GM19468 (cell line): ENCODE results near the gene ACAN.

Source experiments
- ATAC-seq: cut with Tn5 transposase; IDR thresholded peaks from one replicate; pipeline ENCODE4 v1.9.1; 2021; ENCODE audit warnings: mild to moderate bottlenecking, moderate library complexity, moderate number of reproducible peaks; ENCODE audit not compliant: unreplicated experiment; ENCODE audit errors: extremely low read depth

Gene ACAN

GRCh38 chr15:88873786-88874185, 70.5 kb downstream of the ACAN start:
- ATAC-seq = no peak

DNA sequence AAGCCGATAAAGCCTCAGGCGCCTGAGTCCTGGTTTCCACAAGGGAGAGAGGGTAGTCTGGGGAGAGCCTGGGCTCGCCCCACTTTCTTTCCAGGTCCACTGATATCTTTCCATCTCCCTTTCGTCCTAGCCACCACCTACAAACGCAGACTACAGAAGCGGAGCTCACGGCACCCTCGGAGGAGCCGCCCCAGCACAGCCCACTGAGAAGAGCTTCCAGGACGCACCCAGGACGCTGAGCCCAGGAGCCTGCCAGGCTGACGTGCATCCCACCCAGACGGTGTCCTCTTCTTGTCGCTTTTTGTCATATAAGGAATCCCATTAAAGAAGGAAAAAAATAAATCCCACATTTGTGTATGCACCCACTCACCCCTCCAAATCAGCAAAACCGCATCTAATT, 71.0 kb downstream of the ACAN start:
- ATAC-seq = no peak

GRCh38 chr15:88874684-88875083, 71.4 kb downstream of the ACAN start:
- ATAC-seq = no peak

- no peak for ATAC-seq
Observed at GRCh38 chr15:88876573-88876972, 73.3 kb downstream of the ACAN start.

- no peak for ATAC-seq
Observed at GRCh38 chr15:88877415-88877814, 74.2 kb downstream of the ACAN start.

DNA sequence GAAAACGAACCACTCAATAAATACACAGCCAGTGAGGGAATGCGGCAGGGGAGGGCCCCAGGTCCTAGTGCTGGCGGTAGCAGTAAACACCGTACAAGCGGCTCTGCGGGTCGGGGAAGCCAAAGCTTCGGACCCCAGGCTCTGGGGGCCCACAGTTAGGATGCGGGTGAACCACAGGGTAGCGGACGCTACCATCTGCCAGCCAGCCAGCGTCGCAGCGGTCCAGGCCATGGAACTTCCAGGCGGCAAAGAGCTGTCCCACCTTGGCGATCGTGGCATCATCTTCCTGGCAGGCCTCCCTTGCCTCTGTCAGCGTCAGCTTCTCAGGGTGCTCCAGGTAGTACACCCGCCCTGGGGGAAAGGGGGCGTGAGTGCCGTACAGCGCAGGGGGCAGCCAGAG, 74.7 kb downstream of the ACAN start:
- ATAC-seq = no peak

- no peak for ATAC-seq
Observed at GRCh38 chr15:88878720-88879184, 75.5 kb downstream of the ACAN start.

DNA sequence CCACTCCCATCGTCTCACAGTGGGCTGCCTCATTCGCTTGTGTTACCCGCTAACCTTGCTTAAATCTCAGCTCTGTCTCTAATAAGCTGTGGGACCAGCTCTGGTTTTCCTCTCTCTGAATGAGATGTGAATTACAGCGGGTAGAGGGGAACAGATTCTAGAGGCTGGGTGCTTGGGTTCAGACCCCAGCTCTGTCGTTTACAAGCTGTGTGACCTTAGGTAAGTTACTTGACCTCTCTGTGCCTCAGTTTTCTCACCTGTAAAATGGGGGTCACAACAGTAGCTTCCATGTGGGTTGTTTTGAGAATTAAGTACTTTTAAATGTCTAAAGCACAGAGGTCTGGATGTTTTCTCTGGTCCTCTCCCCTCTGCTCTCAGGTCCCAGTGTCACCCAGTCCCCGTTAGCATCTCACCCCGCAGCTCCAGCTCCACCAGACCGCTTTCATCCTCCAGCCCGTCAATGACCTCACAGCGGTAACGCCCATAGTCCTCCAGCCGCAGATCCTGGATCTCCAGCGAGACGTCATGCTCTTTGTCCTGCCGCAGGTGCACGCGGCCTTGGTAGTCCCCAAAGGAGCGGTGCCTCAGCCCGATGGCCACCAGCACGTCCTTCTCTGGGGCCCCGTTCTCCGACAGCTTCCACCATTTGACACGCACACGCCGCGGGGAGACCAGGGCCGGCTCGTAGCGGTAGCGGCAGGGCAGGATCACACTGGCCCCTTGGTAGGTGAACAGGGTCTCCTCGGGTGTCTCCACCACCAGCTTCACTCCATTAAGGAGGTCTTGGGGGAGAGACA, 77.9 kb downstream of the ACAN start:
- ATAC-seq = no peak

DNA sequence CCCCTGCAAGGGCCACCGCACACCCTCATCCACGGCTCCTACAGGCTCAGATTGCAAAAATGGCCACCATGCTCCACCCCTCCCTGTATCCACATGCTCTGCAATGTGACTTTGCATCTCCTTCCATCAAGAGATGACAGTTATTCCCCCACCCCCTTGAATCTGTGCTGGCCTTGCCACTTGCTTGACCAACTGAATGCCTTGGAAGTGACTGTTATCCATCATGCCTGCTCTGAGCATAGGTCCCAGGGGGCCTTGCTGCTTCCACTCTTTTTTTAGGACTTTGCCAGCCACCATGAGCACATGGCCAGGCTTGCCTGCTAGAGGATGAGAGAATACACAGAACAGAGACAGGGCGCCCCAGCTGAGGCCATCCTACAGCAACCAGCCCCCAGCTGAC, 78.5 kb downstream of the ACAN start:
- ATAC-seq = no peak

DNA sequence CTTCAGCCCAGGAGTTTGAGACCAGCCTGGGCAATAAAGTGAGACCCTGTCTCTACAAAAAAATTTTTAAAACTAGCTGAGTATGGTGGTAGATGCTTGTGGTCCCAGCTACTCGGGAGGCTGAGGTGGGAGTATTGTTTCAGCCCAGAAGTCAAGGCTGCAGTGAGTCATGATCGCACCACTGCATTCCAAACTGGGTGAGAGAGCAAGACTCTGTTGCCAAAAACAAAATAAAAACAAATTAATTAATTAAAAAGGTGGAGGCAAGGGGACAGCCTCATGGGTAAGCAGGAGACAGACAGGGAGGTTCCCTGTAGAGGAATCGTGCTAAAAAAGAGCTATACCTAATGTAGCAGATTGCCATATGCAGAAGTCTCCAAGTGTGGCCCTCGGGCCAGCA, 79.5 kb downstream of the ACAN start:
- no peak for ATAC-seq

DNA sequence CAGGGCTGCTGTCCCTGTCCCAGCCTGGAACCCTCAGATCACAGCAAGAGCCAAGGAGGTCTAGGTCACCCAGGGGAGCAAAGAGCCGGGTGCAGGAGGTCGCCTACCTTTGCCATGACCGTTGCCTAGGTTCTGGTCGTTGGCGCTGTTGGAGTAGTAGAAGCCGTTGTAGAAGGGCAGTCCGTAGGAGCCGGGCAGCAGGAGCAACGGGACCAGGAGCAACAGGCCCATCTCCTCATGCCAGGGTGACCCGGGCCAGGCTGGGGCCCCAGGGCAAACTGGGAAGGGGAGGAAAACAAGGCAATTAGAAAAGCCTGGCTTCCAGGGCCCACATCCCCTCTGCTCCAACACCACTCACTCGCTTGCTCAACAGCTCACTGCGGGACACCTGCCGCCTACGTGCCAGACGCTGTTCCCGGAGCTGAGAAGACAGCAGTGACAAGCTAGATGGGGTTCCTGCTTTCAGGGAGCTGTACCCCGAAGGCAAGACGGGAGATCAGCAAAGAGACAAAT, 83.9 kb downstream of the ACAN start:
- ATAC-seq = no peak

GRCh38 chr15:88888719-88889118, 85.5 kb downstream of the ACAN start:
- ATAC-seq = no peak

DNA sequence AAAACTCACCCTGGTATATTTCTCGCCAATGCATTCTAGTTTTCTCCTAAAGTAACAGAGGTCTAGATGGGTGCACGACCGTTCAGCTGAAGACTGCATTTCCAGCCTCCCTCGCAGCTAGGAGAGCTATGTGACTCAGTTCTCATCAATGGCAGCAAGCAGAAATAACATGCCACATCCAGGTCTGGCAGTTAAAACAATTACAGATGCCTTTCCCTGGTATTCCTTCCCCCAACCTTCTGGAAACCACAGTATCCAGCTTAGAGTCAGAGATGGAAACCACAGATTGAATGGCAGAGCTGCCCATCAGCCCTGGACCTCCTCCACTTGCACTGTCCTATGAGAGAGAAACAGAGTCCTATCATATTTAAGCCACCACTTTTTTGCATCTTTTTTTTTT, 87.3 kb downstream of the ACAN start:
- no peak for ATAC-seq

DNA sequence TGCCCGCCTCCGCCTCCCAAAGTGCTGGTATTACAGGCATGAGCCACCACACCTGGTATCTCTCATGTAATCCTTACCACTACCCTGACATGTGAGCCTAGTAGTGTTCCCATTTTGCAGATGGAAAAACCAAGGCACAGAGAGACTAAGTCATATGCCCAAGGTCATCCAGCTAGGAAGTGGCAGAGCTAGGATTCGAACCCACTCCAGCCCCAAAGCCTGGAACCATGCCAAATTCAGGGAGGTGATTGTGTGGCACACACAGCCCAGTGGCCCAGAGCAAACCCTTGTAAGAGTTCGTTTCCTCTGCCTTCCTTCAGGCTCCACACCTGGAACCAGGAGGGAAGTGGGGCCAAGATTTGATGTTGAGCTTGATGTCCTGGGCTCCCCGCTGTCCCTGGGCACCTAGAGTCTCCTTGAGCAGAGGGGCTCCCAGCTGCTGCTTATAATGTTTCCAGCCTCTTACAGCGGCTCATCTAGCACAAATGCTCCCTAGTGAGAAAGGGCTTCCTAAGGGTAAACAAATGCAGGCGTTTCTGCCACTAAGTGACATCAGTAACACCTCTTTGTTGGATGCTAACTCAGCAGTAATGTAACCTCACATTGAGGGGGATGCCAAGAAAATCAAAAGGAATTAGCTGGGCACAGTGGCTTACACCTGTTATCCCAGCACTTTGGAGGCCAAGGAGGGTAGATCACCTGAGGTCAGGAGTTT, 88.5 kb downstream of the ACAN start:
- ATAC-seq = no peak

- ATAC-seq = peak; percentile 50
Observed at GRCh38 chr15:88894348-88894818, 91.1 kb downstream of the ACAN start.

- ATAC-seq = no peak
Observed at GRCh38 chr15:88894819-88895767, 91.9 kb downstream of the ACAN start, which contains the start of gene HAPLN3. HAPLN3 (minus strand) TSS chr15:88895544; CDS start chr15:88887298, 8,246 bp downstream.

DNA sequence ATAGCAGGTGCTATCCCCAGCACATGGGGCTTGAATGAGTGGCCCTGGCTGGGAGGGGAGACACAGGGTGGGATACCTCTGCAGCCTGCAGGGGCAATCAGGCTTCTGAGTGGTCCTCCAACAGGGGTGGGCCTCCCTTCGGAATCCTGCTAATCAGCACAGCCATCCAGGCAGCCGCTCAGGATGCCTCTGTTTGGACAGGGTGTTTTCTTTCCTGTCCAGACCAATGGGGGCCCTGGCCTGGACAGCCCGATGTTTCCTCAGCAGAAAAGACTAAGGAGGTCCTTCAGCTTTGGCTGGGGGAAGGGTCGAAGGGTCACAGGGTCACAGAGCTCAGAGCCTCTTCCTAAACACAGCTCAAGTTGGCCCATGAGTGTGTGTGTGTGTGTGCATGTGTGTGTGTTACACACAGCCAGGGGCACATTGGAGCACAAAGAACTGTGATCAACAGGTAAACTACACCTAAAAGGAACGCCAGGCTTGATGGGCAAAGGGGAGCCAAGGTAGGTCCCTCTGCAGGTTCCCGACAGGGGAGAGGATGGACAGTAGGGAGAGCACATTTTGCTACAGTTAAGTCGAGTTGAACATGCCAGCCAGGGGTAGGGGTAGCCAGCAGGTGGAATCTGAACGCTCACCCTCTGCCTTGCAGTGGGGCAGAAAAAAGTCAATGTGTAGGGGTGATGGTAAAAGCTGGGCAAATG, 93.2 kb downstream of the ACAN start:
- no peak for ATAC-seq

- ATAC-seq = no peak
Observed at GRCh38 chr15:88897142-88897455, 93.9 kb downstream of the ACAN start.

- ATAC-seq = no peak
Observed at GRCh38 chr15:88897456-88898194, 94.4 kb downstream of the ACAN start.
